ENCODE results near the gene FAM114A1.
"Not testable (repeated sequence)": the region's sequence is repeated elsewhere in the genome, so short reads cannot be mapped to it uniquely, and the experiment has no call there.

The FAM114A1 gene

DNA sequence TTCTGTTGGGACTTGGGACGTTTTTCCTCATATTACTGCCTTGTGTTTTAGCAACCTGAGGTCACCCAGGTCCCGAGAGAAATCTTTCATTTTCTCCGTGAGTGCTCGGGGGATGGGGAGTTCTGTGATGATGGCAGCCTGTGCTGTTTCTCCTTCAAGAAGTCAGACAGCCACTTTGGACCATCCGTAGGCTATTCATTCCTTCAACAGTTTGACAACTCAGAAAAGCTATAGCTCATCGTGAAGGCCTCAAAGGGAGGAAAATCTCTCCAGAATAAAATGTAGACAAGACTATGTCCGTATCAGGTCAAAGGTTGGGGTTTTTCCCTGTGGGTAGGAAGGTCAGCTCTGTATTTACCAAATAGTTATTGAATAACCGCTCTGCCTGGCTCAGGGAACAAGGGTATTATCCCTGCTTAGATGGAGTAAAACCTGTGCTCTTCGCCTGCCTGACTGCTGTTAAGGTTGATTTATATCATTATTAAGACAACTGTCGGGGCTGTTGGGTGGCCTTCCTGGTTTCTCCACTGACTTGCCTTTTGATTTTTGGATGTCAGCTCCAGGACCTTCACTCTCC is 36.6 kb downstream of the FAM114A1 start:
- DNase-seq (ENCODE audit: low spot score), result no peak

DNA sequence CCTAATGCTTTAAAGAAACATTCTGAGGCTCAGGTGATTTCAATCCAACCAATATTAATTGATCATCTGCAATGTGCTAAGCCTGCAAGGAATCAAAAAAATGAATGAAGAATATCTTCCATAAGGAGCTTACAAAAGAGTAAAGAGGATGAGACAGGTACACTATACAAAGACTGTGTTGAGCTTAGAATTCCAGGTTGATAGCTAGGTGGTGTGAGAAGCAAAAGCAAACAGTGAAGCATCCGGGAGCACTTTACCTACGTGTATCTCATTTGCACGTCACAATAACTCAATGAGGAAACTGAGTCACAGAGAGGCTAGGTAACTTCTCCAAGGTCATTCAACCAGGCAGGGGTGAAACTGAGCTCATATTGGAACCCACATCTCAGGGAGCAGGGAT is 37.1 kb downstream of the FAM114A1 start:
- DNase-seq (ENCODE audit: low spot score), result no peak

DNA sequence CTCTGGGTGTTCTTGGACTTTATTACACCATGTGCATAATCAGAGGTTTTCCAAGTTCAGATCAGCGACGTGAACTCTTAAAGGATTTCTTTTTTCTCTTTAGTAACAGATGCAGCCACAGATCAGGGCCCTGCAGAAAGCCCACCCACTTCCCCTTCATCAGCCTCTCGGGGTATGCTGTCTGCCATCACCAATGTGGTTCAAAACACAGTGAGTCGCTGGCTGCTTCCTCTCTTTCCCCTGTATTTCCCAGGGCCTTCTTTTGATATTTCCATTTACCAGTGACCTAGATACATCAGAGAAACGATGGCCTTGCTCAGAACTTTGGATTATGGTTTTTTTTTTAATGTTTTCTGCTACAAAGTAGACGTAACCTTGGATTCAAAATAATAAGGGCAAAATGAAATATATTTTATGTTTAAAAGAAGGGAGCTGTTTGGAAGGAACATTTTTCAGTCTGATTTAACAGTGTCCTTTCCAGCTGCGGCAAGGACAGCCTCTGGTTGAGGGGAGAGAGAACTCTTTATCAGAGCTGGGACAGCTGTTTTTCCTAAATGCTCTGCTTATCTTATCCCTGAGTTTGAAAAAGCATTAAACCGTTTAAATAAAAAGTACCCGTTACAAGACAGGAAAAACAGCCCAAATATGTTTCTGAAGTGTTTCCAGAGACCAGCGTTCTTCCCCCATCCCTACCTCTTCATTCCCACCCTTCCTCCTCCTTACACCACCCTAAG is 38.2 kb downstream of the FAM114A1 start:
- DNase-seq (ENCODE audit: low spot score), result no peak

DNA sequence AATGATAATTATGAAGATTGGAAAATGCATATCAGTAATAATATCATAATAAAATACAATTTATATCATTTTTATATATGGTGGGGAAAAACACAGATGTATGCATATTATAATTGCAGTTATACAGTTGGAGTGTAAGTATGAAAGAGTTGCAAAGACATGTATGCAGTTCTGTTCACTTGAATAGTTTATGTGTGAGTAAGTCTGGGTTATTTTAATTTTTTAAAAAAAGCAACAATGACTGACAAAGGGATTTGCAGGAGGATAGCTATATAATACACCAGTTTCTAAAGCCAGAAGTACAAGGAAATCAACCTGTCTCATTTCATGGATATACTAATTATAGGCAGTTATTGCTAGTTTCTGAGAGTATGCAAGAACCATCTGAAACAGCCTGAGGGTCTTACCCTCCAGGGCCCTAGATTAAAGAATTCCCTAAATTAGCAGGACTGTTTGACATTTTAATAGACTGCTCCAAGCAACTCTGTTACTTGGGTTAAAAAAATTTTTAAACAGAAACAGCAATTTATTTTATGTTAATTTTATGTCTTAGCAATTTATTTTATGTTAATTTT is 40.2 kb downstream of the FAM114A1 start:
- DNase-seq (ENCODE audit: low spot score), result no peak

DNA sequence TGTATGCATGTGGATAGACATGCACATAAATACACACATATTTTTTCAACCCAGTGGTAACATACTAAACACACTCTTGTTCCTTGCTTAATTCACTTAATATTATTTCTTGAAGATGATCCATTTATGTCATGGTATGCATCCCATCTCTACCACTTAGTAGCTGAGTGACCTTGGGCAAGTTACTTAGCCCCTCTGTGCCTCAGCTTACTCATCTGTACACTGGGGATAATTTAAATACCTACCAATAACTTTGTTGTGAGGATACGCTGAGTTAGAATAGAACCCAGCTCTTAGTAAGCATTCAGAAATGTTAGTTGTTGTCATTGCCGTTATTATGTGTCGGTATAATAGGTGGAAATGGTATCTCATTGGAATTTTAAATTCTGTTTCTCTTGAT is 41.4 kb downstream of the FAM114A1 start:
- DNase-seq (ENCODE audit: low spot score), result no peak

DNA sequence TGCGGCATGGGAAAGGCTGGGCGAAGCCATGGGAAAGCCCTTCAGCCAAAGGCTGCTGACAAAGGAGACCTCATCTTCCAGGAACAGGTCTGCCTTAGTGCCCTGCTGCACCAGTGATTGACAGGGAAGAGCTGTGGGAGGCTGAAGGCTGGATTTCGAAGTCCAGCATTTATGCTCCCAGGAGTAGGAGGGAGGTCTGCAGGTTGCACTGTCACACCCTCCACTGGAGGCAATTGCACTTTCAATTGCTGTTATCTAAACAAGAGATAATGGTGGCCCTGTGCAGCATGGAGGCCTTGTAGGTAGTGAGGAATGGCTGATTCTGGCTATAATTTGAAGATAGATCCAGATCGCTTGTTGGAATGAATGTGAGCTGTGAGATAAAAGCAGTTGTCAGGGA is 43.7 kb downstream of the FAM114A1 start:
- no peak for DNase-seq (ENCODE audit: low spot score)

DNA sequence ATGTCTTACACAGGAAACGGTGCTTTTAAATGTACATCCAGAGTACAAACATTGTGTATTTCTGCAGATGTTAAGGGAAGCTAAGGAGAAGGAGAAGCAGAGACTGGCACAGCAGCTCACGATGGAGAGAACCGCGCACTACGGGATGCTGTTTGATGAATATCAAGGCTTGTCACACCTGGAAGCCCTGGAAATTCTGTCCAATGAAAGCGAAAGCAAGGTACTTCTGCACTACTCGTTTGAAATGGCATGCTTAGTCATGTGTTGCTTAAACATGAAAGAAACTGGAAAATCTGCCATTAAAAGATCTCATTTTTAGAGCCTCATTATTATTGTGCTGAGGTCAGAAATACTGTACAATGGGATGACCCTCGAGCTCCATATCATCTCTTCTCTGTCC is 47.2 kb downstream of the FAM114A1 start:
- no peak for DNase-seq (ENCODE audit: low spot score)

DNA sequence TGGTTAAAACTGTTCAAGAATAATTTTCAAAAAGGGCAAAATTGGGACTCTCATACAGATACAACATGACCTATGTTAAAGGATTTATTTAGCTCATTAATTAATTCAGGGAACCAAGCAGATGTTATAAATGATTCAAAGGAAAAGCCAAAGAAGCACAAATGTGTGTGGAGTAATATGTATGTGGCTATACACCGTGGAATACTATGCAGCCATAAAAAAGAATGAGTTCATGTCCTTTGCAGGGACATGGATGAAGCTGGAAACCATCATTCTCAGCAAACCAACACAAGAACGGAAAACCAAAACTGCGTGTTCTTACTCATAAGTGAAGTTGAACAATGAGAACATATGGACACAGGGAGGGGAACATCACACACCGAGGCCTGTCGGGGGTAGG is 48.7 kb downstream of the FAM114A1 start:
- not testable (repeated sequence) for DNase-seq (ENCODE audit: low spot score)

DNA sequence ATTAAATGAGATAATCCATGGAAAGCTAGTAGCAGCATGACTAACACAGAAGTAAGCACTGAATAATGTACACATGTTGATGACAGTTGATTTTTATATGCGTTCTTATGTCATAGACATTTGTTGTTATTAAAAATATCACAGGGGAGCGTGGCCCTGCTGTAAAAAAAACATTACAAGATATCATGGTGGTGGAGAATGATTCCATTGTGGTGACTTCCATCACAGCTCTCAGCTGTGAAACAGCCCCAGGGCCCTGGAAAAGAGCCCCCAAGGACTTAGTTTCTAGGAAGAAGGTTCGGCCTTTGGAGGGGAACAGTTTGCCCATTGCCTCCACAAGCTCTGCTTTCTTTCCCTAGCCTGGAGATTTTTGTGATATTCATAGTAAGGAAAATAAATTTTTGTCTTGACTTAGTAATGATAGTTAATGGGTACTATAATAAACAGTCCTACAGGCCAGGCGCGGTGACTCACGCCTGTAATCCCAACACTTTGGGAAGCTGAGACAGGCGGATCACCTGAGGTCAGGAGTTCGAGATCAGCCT is 49.9 kb downstream of the FAM114A1 start:
- no peak for DNase-seq (ENCODE audit: low spot score)

DNA sequence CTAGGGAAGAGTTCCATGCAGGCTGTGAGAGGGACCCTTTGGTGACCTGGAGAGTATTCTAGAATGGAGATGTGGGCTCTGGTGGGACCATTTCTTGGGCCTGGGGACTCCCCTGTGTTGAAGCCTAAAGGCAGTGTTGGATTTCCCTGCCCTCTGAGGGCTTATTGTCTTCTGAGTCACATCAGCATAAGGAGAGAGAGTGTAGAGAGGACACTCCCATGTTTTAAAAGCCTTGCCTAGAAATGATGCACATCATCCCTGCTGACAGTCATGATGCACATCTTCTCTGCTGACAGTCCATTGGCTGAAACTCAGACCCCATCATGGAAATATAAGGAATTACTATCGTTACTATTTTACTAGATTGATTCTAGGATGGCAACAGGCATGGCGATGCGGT is 51.9 kb downstream of the FAM114A1 start:
- no peak for DNase-seq (ENCODE audit: low spot score)

DNA sequence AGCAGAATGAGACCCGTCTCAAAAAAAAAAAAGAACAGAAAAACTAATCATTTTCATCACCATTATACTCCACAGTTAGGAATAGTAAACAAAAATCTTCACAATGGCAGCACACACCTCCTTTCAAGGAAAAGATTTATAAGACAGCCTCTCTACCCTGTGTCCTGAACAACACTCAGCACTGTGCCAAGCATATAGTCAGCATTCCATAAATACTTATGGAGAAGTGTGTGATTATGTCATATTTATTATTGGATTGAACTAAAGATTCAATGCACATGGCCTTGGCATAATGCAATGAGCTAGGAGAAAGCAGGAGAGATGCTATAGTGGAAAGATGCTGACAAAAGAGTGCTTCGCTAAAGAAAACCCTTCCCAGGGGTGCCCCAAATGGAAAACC is 52.6 kb downstream of the FAM114A1 start:
- DNase-seq (ENCODE audit: low spot score), result no peak

DNA sequence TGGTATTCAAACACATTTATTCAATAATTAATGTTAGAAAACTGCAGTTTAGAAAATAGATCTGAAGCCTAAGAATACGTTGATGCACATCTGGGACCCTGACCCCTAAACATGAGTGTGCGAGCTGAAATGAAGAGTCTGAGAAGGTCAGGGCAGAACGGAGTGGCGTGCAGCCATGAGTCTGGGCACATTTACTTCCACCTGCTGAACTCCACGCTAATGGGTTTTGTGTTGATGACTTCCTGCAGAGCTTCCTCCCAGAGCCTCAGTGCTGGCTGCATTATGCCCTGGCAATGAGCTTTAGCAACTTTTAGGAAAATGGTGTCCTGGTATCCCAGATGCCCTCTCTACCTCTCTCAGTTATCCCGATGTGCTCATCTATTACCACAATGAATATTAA is 53.1 kb downstream of the FAM114A1 start:
- no peak for DNase-seq (ENCODE audit: low spot score)

DNA sequence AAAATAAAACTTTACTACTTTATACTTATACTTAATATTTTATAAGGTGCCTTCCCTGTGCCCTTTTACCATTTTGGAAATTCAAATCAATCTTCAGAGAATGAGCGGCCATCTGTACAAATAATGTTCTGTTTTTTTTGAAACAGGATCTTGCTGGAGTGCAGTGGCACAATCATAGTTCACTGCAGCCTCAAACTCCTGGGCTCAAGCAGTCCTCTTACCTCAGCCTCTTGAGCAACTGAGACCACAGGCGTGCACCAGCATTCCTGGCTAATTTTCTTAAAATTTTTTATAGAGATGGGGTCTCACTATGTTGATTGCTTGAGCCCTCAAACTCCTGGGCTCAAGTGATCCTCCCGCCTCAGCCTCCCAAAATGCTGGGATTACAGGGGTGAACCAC is 53.5 kb downstream of the FAM114A1 start:
- DNase-seq (ENCODE audit: low spot score), result no peak

DNA sequence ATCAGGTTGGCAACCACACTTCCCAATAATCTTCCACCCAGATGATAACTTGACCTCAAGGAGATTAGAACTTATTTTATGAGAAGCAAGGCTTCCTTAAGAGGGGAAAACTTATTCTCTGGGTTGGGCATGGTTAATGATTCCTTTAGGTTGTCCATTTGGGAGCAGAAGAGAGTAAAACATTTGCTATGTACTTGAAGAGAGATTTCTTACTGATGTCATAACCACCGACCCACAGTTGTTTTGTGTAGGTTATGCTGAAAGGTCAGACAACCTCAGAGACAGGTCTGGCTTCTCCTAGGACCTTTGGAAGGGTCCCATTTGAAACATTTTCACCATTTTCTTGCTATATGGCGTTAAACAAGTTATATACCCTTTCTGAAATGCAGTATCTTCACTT is 56.1 kb downstream of the FAM114A1 start:
- no peak for DNase-seq (ENCODE audit: low spot score)

DNA sequence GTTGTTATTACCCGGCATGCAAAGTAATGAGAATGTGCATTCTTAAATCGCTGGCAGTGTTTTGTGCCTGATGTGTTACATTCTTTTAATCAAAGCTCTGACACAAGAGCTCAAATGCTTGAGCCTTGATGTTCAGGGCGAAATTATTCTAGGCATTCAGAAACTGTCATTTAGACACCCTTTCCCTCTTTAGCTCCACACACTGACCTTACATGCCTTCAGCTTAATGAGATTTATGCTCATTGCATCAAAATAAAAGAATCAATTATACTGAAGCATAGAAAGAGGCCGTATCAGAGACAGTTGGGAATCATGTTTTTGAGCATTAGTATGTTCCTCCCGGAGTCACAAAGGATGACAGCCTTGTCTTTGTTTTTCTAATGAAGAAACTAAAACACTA is 56.7 kb downstream of the FAM114A1 start:
- no peak for DNase-seq (ENCODE audit: low spot score)

DNA sequence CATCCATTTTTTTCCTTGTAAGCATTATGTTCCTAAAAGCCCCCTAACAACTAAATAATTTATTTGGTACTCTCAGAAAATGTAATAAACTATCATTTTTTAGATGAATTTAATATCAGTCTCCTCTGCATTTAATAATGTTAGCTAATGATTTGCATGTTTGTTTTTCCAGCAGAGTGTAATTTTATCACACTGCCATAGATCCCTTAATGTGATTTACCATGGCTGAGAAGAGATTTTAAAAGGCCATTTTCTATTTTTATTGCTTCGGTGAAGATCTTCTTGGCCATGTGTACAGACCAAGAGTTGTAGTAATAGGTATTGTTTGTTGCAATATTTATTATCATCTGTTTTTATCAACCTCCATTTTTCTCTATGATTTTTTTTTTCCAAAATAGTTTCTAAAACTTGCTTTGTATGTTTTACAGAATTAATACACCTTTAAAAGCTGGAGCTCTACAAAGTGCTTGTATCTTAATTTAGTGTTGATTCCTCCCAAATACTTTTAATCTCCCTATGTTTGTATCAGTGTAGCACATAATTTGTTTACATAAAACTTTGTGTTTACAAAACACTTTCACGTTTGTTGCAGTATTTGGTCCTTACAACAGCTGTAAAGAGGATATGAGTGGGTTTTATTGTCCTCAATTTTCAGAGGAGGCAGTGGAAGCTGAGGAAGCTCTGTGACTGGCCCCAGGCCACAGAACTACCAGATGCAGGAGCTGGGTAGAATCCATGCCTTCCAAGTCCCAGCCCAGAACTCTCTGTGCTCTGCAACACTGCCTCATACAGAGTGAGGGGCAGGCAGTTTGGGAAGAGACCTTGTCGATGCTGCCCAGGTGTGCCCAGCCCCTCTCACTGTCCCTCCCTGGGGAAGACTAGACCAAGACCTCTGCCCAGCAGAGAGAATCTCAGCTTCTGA is 58.1 kb downstream of the FAM114A1 start:
- DNase-seq (ENCODE audit: low spot score), result no peak

DNA sequence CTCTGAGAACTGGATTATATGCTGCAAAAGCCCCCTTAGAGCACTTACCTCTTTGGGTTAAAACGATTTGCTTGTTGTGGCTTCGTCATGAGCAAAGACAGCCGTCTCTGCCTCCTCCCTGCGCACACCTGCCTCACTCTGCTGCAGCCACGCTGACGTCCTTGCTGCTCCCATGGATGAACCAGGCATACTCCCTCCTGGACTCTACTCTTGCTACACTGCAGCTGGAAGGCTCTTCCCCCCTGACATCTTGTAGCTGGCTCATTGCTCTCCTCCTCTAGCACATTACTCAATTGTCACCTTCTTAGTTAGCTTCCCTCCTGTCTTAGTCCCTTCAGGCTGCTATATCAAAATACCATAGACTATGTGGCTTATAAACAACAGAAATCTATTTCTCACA is 59.3 kb downstream of the FAM114A1 start:
- DNase-seq (ENCODE audit: low spot score), result no peak

DNA sequence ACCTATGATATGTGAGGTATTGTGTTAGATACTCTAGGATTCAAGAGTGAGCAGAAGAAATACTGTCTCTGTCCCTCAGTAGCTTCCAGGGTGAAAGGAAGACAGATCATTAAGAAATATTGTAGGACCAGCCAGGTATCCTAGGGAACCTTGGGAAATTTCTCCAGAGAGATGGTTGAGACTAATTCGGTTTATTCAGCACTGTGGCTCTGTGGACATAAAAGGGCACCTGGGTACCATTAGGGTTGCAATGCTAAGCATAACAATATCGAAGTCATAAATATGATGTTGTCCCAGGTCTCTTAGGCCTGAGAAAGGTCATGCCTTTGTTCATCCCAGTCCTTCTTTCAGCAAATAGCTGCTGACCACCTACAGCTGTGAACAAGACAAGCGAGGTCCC is 61.0 kb downstream of the FAM114A1 start:
- no peak for DNase-seq (ENCODE audit: low spot score)

DNA sequence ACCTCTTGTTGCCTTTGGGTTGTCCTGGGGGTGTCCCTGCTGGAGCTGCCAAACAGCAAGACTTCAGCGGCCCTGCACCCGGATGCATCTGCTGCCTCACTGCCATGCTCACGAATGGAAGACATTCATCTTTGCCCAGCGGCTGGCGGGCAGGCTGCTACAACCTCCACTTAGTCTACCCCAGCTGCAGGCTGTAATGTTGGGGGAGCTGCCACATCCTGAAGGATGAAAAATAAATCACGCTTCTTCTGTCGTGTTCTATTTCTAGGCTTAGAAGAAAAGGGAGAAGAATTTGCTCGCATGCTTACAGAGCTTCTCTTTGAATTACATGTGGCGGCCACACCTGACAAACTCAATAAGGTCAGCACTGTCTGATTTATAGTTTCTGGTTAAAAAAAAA is 61.4 kb downstream of the FAM114A1 start:
- no peak for DNase-seq (ENCODE audit: low spot score)

DNA sequence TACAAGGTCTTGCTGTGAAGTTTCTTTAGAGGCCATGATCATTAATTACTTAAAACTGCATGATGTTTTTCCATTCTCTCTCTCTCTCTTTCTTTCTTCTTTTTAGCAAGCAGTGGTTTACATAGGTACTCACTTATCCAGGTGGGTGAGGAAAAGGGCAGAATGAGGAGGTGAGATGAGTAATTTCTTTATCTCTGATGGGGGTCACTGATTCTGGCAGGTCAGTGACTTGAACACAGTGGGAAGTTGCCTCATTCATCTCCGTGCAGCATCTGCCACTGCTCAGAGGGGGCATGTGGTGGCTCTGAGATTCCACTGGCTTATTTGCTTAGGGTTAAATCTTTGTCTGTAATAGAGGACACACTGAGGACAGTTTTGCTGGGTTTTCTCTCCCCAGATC is 62.6 kb downstream of the FAM114A1 start:
- DNase-seq (ENCODE audit: low spot score), result no peak

DNA sequence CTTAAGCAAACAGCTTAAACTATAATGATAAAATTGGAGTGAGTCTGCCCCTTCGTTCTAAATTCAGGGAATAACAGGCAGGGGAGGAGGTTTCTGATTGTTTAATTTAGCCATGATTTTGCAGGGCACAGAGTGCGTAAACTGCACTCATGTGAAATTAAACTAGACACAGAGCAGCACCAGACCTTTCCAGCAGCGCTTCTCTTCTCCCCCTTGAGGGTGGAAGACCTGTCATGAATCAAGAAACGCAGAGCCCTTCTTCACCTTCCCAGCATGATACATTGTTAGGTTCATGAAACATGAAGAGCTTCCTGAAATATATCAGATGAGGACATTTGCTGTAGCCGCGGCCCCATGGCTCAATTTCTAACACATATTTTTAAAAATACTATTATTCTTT is 63.1 kb downstream of the FAM114A1 start:
- no peak for DNase-seq (ENCODE audit: low spot score)

DNA sequence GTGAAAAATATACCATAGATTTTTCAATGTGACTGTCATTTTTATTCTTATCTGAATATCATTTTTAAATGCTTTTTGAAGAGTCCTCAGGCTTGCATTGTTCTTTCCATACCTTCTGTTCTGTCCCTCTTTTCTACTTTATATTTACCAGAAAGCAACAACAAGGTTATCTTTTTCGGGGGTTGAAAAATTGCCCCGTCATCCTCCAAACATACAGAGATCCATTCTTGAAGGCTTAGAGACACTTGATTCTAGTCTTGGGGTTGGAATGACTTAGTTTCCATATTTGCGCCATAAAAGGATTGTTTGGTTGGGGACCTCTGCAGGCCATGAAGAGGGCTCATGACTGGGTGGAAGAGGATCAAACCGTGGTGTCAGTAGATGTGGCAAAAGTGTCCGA is 63.5 kb downstream of the FAM114A1 start:
- no peak for DNase-seq (ENCODE audit: low spot score)
